PFSK-1 (cell line): ENCODE results near the gene MEIS3.

Experiments used
- FOXP2 ChIP-seq: optimal IDR thresholded peaks from 2 replicates; pipeline ENCODE3; 2011; ENCODE audit warnings: borderline replicate concordance, control low read depth, inconsistent platforms; ENCODE audit not compliant: insufficient read depth; ENCODE audit errors: extremely low read length, extremely low read depth
- POLR2AphosphoS5 ChIP-seq: IDR thresholded peaks from 2 replicates; pipeline ENCODE4 v1.6.1; 2012; ENCODE audit warnings: low read depth, mild to moderate bottlenecking, control low read depth, low read length, moderate library complexity
- SIN3A ChIP-seq: IDR thresholded peaks from 2 replicates; pipeline ENCODE4 v1.6.1; 2012; ENCODE audit warnings: mild to moderate bottlenecking, low read length, moderate library complexity, borderline replicate concordance; ENCODE audit not compliant: insufficient read depth
- TAF1 ChIP-seq: IDR thresholded peaks from 2 replicates; pipeline ENCODE4 v1.6.1; 2012; ENCODE audit warnings: low read length, control low read depth, borderline replicate concordance; ENCODE audit not compliant: insufficient read depth
- TF ChIP-seq, protein P1 (sequence below), 2 experiments: IDR thresholded peaks; 2 replicates each; pipeline versions ENCODE4 v1.6.1 to v1.8.0; 2011 to 2012; ENCODE audit warnings: low read depth in 2 of 2, low read length in 2 of 2, control low read depth in 1 of 2, inconsistent platforms in 1 of 2, mild to moderate bottlenecking in 1 of 2, moderate library complexity in 1 of 2; ENCODE audit not compliant: insufficient read depth in 1 of 2

DNA sequence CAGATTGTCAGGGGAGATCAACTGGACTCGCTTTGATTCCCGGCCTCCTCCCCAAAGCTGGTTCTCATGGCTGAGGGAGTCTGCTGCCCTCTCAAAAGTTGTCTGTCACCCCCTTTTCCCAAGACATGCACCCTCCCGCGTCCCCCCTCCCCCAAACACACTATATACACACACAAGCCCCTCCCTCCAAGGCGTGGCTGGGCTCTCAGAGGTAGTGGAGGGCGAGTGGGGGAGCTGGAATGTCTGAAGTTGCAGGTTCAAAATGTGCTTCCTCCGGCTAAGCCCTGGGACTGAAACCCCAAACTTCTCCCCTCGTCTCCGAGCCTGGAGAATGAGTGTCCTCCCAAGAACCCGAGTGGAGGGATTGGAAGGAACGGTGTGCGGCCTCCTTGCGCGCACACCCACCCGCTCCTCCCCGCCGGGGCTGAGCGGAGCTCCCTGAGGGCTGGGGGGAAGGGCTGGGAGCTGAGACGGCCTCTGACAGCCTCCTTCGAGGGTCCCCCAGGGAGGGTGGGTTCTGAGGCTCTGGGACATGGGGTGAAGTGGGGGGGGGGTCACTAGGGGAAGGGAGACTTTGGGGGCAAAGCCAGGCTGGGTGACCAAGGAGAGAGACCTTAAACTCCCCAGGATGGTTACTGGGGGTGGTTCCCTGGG lies 9.9 kb upstream of the MEIS3 start:
- TF ChIP-seq TAF1: no peak
- TF ChIP-seq POLR2AphosphoS5: no peak
- TF ChIP-seq, protein P1, sequence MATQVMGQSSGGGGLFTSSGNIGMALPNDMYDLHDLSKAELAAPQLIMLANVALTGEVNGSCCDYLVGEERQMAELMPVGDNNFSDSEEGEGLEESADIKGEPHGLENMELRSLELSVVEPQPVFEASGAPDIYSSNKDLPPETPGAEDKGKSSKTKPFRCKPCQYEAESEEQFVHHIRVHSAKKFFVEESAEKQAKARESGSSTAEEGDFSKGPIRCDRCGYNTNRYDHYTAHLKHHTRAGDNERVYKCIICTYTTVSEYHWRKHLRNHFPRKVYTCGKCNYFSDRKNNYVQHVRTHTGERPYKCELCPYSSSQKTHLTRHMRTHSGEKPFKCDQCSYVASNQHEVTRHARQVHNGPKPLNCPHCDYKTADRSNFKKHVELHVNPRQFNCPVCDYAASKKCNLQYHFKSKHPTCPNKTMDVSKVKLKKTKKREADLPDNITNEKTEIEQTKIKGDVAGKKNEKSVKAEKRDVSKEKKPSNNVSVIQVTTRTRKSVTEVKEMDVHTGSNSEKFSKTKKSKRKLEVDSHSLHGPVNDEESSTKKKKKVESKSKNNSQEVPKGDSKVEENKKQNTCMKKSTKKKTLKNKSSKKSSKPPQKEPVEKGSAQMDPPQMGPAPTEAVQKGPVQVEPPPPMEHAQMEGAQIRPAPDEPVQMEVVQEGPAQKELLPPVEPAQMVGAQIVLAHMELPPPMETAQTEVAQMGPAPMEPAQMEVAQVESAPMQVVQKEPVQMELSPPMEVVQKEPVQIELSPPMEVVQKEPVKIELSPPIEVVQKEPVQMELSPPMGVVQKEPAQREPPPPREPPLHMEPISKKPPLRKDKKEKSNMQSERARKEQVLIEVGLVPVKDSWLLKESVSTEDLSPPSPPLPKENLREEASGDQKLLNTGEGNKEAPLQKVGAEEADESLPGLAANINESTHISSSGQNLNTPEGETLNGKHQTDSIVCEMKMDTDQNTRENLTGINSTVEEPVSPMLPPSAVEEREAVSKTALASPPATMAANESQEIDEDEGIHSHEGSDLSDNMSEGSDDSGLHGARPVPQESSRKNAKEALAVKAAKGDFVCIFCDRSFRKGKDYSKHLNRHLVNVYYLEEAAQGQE (IDR thresholded peaks at IDR 0.05; ENCODE audit: insufficient read depth in 1 of 2, low read depth in 2 of 2, low read length in 2 of 2): no peak
- TF ChIP-seq SIN3A: no peak
- no peak for TF ChIP-seq FOXP2
